ENCODE results near the gene SIRT5.

Gene SIRT5

DNA sequence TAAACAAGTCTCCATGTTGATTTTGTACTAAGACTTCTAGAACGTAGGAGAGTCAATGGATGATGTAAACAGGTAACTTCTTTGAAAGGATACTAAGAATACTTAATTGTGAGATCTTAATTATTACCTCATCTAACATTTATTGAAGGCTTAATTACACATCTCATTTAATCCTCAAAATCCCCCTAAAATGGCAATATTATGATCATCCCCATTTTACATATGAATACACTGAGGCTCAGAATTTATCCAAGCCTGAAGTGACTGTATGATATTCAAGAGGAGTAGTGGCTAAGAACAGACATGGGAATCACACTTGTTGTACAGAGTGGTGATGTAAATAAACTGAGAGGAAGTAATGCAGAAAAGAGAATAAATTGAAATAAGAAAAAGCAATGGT, 63.6 kb downstream of the SIRT5 start:
- DNase-seq = no peak

- DNase-seq = no peak
These were observed 64.2 kb downstream of the SIRT5 start for GRCh38 chr6:13638626-13639025.

GRCh38 chr6:13641315-13641714, 66.9 kb downstream of the SIRT5 start:
- DNase-seq = no peak

DNA sequence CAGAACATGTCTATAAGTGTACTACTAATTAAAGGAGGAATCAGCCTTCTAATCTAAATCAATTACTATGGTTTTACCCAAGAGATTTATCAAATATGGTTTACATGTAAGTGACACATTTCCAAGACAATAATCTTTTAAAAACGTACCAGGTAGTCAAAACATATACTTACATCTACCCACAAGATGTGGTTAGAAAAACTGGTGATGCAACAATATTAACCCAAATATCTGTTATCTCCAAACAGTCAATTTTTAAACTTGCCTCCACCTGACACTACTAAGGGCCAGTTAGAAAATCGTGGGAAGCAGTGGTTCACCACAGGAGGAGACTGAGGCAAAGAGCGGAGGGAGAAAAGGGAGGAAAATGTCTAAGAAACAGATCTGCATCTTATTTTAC, 68.7 kb downstream of the SIRT5 start:
- no peak for DNase-seq

DNA sequence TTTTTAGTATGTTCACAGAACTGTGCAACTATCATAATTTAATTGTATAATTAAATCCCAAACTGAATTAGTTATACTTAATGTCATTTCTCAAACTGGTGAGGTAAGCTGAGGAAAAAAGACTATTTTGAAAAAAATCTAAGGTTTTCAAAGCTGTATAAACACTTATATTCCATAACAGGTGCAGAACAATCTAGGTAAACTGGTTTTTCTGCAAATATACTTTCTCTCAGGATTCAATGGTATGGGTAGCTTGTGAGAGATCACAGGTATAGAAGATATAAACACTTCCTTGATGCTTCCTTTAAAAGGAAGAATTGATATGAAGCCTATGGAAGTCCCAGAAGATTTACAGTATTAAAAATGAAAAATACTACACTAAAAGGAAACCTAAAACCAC, 74.4 kb downstream of the SIRT5 start:
- peak in 1 of 3 experiments; percentile 6 for DNase-seq

GRCh38 chr6:13649393-13649792, 75.0 kb downstream of the SIRT5 start:
- no peak for DNase-seq

- DNase-seq = no peak
These were observed 78.9 kb downstream of the SIRT5 start for GRCh38 chr6:13653296-13653695.

DNA sequence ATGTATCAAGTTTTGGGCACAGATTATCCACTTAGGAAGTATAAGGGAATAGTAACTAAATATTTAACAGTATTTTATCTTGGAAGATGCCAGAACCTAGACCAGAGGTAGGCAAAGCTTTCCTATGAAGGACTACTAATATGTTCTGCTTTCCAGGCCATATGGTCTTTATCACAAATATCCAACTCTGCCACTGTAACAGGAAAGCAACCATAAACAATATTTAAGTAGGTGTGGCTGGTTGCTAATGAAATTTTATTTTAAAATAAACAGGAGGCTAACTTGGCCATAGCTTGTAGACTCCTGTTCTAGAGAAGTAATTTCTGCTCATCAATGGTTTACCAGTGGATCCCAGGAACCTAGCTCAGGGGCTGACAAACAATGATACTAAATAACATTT, 80.1 kb downstream of the SIRT5 start:
- no peak for DNase-seq

DNA sequence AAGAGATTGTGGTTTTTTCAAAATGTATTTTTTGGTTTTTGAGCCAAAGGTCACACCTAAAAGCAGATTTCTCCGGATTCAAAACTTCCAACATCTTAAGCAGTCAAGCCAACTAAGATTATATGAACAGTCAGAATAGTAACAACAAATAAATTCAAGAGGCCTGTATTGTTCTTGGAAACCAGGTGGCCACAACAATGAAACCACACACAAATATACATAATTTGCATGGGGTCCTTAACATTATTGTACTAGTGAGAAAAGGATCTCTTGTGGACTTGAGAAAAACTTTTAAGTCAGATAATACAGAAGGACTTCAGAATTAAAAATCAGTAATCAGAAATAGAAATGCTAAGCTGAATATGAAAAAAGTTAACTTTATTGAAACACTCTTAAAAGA, 81.3 kb downstream of the SIRT5 start:
- no peak for DNase-seq

DNA sequence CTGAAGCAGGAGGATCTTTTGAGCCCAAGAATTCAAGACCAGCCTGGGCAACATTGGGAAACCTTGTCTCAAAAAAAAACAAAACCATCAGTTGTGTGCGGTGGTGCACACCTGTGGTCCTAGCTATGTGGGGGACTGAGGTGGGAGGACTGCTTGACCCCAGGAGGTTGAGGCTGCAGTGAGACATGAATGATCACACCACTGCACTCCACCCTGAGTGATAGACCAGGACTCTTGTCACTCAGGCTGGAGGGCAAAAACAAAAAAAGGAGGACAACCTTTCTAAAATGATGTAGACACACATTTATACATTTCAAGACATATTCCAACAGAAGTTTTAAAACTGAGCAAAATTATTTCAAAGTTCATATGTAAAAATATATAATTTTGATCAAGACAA, 85.9 kb downstream of the SIRT5 start:
- no peak for DNase-seq

DNA sequence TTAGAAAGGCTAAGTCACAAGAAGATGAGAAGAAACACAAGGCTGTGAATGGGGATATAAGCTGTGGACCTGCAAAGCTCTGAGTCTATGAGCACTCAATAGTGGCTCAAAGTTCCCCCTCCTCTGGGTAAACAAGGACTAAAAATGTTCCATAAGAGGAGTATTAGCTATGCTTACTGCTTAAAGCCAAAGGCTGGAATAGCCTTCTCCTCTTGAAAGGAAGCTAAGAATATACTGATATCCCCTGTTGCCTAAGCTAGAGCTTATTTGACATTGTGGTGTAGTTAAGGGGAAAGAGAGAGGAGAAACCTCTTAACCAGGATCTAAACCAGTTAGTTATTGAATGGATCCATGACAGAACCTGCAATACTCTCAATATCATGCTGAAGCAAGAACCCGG, 86.5 kb downstream of the SIRT5 start:
- no peak for DNase-seq

- no peak for DNase-seq
These were observed 87.2 kb downstream of the SIRT5 start for GRCh38 chr6:13661647-13662046.

DNA sequence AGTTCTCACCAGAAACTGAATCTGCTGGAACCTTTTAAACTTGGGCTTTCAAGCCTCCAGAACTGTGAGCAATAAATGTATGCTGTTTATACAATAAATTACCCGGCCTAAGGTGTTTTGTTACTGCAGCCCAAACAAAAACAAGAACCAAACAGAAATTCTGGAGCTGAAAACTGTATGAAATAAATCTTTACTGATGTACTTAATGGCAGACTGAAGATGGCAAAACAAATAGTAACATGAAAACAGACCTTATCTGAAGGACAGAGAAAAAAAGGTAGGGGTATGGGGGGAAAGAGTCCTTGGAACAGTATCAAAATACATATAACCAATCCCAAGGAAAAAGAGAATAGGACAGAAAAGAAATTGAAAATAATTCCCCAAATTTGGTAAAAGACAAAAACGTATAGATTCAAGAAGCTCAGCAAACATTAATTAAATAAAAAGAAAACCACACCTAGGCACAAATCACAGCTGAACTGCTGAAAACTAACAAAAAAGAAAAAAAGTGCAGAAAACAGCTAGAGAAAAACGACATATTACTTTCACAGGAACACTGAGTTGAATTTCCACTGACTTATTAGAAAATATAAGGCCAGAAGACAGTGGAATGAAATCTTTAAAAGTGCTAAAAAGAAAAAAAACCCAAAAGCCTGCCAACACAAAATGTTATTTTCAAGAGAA, 88.4 kb downstream of the SIRT5 start:
- no peak for DNase-seq

DNA sequence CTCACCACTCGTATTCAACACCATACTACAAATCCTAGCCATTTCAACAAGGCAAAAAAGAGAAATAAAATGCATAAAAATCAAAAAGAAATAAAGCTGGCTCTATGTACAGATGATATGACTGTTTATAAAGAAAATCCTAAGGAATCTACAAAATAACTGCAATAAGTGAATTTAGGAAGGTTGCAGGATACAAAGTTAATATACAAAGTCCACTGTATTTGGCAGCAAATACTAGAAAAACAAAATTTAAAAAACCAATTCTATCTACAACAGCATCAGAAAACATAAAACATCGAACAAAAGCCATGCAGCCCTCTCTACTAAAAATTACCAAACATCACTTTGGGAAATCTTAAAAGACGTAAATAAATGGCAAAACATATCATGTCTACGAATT, 89.6 kb downstream of the SIRT5 start:
- DNase-seq = no peak
